GM19467 (cell line): ENCODE data around the gene TMEM132A.
"Not testable (repeated sequence)": the region's sequence is repeated elsewhere in the genome, so short reads cannot be mapped to it uniquely, and the experiment has no call there.

Source experiments
- ATAC-seq: cut with Tn5 transposase; IDR thresholded peaks from one replicate; pipeline ENCODE4 v1.9.1; 2021; ENCODE audit warnings: mild to moderate bottlenecking, moderate library complexity; ENCODE audit not compliant: unreplicated experiment

TMEM132A gene

DNA sequence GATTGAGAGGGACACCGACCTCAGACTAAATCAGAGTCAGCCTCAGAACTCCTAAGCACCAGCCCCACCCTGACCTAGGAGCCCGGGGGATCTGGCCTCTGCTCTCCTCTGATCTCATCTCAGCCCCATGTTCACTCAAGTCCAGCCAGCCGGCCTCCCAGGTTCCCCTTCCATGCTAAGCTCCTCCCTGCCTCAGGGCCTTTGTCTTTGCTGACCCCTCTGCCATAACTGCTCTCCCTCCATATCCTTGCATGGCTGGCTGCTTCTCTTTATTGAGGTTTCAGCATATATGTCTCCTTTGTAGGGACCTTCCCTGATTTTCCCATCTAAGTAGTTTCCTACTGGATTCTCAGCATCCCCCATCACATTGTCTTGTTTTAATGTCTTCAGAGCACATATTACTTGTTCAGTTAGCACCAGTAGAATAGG lies 28.5 kb downstream of the TMEM132A start:
- no peak for ATAC-seq

DNA sequence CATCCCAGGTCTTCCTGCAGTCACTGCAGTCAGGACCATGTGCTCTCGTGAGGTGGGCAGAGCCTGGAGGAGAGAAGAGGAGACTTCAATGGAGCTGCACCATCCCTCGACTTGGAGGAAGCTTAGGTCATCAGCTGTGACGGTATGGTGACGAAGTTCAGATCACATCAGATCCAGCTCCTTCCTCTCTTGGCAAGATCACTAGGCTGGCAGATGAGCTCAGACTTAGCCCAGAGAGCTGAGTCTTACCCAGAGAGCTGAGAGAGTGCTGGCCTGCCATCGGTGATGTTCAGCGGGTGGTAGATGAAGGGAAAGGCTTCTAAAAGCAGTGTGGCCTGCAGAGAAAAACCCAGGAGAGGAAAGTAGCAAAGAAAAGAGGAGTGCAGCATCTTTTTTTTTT lies 29.5 kb downstream of the TMEM132A start:
- no peak for ATAC-seq

DNA sequence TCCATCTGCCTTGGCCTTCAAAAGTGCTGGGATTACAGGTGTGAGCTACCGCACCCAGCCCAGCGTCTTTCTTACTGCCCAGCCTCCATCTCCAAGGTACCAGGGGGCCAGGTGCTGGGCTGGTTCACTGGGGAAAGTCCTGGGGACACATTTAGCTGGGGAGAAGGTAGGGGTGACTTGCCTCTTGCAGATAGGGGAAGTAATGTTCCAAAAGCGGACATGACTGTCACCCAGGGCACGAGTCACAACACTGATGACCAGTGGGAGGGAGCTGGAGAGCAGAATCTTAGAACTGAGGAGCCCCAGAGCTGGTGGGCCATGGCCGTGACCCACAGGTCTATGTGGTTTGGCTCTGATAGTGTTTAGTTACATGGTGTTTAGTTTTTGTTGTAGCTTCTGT lies 30.2 kb downstream of the TMEM132A start:
- ATAC-seq: no peak

DNA sequence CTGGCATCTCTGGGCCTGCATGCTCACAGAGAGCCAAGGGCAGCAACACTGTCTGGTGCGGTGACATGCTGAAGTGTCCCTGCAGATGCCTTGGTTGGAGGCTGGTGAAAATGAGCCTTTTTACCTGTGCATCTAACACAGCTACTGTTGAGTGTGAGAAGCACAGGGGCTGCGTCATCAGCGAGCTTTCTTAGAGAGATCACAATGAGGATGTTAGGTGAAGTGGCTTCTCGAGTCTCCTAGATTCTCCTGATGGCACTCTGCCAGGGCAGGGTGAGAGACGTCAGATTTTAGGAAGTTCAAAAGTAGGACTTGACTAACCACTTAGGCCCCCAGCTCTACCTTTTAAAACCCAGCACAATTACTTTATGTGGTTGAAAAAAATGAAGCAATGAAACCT lies 31.3 kb downstream of the TMEM132A start:
- ATAC-seq: no peak

DNA sequence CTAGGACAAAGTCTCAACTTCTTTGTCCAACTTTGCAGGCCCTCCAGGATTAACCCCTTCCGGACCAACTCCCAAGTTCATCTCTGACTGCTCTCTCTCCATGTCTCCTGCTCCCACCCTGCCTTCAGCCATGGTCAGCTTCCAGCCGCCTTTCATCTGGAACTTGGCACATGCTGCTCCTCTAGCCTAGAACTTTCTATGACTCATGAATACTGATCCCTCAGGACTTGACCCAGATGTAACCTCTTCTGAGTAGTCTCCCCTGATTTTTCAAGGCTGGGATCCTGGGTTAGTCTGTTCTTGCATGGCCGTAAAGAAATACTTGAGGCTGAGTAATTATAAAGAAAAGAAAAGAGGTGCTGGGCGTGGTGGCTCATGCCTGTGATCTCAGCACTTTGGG lies 32.9 kb downstream of the TMEM132A start:
- ATAC-seq: no peak

GRCh38 chr11:60959431-60959830 lies 35.2 kb downstream of the TMEM132A start:
- no peak for ATAC-seq

- no peak for ATAC-seq
Observed at GRCh38 chr11:60960405-60960804, 36.1 kb downstream of the TMEM132A start.

DNA sequence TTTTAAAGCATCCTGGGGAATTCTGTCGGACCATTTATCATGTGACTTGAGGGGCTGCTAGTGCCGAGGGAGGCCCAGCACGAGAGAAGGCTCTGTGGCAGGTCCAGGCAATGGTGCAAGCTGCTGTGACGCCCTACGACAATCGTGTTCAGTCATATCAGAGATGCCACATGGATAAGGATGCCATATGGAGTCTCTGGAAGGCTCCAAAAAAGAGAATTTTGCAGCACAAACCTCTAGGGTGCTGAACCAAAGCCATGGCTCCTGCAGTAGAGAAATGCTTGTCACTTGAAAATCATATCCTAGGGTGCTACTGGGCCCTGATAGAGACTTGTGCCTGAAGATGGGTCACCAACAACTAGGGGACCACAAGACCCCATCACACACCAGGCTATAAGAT lies 40.5 kb downstream of the TMEM132A start:
- ATAC-seq: no peak

GRCh38 chr11:60966890-60967289 lies 42.6 kb downstream of the TMEM132A start:
- ATAC-seq: no peak

DNA sequence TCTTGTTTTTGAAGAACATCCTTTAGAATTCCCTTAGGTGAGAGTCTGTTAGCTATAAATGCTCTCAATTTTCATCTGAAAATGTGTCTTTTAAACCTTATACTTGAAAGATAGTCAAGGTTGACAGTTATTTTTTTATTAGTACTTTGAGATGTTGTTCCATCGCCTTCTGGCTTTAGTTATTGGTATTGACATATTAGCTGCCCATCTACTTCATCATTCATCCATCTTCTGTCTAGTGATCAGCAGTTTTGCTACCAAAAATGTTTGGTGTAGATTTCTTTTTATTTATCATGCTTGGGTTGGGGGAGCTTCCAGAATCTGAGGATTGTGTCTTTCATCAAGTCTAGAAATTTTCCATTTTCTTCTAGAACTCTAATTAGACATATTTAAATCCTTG lies 44.0 kb downstream of the TMEM132A start:
- no peak for ATAC-seq

- ATAC-seq: no peak
Observed at GRCh38 chr11:60970369-60970774, 46.1 kb downstream of the TMEM132A start.

- ATAC-seq: no peak
Observed at GRCh38 chr11:60970890-60971289, 46.6 kb downstream of the TMEM132A start.

DNA sequence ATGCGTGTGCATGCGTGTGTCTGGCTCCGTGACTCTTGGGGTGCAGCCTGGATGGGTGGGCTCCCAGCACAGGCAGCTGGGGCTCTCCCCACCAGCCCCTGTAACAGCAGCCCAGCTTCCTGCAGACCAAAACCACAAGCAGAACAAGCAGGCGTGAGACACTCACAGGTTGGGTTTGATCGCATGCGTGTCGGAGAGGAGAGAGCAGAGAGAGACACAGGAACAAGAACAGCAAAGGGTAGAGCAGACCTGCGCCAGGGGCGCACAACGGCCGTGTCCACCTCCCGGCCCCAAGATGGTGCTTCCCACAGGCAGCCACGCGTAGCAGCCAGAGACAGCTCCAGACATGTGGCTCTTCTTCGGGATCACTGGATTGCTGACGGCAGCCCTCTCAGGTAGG lies 47.3 kb downstream of the TMEM132A start, which contains the start of gene CD6:
Gene CD6 (plus strand): TSS at position 161 of the 400 bp plus-strand sequence. CDS start 186 bp downstream, at position 347.
- ATAC-seq: no peak

DNA sequence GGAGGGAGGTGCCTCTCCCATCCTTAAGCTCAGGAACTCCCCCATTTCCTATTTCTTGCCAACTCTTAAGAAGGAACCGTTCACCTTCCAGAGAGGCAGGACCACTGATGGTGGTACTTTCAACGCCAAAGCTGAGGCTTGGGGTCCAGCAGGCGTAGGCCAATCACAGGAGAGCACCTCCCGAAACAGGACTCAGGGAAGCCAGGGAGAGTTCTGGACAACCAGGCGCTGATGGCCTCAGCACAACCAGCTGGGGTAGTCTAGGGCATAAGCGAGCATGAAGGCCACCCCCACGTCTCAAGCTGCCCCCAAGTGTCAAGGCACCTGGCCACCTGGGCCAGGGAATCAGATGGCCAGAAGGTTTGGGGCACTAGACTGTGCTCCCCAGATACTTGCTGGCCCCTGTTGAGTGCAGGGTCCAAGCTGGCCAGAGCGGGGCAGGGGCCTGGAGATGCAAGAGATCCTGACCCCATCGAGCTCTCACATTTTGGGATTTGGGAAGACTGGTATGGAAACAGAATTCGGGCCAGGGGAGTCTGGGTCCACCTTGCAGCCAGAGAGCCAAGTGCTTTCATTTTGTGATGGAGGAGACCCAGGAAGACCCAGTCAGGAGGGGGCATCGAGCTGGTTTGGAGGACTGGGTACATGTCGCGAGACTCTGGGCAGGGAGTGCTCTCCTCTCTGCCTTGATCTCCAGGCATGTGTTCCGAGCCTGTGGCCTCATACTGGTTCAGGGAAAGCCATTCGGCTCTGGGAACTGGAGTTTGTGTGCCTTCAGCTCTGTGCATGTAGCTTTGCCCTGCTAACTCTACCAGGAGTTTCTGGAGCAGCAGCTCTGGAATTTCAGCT lies 48.1 kb downstream of the TMEM132A start:
- ATAC-seq: no peak

DNA sequence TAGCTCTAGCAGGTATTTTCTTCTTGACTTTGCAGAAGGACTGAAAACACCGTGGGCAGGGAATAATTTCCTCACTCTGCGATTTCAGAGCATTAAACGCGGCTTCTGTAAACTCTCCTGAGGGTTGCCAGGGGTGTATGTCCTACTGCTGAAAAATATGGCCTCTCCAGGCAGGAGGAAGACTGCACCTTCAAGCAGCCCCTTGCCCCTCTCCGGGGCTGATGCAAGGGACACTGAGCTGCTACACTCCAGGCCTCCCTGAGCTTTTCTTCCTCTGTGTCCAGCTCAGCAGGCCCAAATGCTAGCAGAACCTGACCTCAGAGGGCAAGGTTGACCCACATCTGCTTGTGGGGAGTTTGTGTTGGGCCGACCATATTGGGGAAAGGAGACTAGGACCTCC lies 49.4 kb downstream of the TMEM132A start:
- no peak for ATAC-seq

DNA sequence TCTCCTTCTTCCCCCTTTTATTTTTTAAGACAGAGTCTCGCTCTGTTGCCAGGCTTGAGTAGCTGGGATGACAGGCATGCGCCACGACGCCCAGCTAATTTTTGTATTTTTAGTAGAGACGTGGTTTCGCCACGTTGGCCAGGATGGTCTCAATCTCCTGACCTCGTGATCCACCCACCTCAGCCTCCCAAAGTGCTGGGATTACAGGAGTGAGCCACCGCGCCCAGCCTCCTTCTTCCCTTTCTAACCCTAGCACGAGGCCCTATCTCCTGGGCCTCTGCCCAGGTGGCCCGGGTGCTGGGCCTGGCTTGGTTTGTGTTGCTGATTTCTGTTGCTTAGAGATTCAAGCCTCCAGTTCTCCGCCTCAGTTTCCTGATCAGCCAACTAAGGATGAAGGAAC lies 50.1 kb downstream of the TMEM132A start:
- not testable (repeated sequence) for ATAC-seq

DNA sequence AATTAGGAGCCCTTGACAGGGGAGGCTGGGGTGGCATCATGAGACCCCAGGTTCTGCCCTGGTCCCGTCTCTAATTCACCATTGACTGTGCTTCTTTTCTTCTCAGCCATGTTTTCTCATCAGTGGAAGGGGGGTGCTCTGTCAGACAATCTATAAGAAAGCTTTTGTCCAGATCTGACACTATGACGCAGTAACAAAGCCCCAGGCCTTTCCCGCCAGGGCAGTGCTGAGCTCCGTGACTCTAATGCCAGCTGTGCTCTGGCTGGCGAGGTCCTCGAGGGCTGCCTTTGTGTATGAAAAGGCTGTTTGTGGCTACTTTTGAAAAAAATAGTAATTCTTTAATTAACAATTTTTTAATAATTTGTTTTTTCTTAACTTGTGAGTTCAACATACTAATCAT lies 50.5 kb downstream of the TMEM132A start:
- ATAC-seq: no peak

GRCh38 chr11:60977224-60977623 lies 53.0 kb downstream of the TMEM132A start:
- no peak for ATAC-seq

GRCh38 chr11:60977836-60978235 lies 53.6 kb downstream of the TMEM132A start:
- ATAC-seq: no peak

DNA sequence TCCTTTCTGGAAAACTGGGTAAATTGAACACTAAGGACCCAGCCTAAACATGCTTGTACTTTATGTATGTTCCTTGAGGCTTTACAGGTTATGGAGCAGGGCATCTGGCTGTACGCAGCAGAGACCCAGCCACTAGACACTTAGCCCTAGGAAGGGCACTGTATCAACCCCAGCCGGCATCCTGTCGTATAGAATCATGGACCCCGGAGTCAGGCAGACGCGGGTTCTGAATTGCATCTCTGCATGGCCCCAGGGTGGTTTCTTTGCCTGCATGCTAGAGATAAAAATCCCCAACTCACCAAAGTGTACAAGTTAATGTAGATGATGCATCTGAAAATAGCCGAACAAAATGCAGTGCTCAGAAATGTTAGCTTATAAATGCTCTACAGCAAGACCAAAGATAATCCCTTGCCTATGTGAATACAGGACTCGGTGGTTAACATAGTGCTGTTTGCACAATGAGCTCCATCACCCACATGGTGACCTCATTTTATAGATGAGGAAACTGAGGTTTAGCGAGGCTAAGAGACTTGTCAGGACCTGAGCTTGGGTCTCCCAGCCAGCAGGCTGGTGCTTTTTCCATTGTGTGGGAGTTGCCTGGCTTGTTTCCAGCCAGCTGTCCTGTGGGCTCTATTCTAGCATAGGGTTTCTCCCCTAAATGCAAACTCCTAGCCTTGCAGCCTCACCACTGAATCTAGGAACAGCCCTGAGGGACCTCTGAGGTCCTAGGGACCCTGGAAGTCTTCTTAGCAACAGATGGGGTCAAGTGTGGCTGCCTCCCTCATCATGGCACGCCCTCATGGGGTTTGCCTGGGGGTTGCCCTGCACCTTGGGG lies 54.5 kb downstream of the TMEM132A start:
- ATAC-seq: no peak

DNA sequence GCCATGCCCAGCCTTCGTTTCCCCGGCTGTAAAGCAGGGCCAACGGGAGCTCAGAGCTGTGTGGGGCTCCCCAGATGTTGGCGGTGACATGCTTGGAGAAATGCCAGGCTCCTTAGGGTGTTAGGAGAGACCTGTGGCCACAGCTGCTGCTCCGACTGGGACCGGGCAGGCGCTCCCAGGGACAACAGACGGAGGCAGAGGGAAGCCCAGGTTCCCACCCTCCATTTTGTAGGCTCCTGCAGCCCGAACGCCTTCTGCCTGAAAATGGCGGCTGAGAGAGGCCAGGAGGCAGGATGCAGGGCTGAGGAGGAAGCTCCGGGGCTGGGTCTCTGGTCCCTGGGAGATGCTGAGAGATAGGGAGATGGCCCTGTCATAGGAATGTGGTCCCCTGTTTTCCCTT lies 57.3 kb downstream of the TMEM132A start:
- no peak for ATAC-seq

DNA sequence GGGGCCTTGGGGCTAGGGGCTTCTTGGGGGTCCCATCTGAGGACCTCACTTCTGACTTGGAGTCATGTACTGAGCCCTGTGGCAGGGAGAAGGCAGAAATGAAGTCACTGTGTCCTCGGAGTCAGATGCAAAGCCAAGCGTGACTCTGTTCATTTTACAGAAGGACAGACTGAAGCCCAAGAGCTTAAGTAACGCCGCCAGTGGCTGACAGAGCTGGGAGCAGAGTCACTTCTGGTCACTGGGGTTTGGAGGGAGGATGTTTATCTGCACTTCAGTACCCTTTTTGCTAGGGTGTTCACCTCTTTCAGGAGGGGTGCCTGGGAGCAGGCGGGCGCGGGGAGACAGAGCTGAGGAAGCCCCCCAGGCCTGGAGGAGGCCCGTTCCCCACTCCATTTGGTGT lies 57.9 kb downstream of the TMEM132A start:
- ATAC-seq: no peak
